Astrocyte of the spinal cord (primary cell): ENCODE data around the gene TYRP1.

ENCODE experiments used
- DNase-seq: peaks from one replicate; pipeline ENCODE4 v3.0.0; 2011; ENCODE audit warnings: low read depth, low spot score
- H3K4me3 ChIP-seq: 2 replicates; pipeline ENCODE4 v1.5.1; 2011; ENCODE audit warnings: low read depth, mild to moderate bottlenecking, low read length, moderate library complexity
- in situ Hi-C: cut with HindIII; loops from 2 replicates; pipeline ENCODE4 v1.10.0; 2017; ENCODE audit warnings: low sequenced_read_pairs
- TF ChIP-seq, protein P1 (sequence below): IDR thresholded peaks from 2 replicates; pipeline ENCODE4 v1.5.1; 2012; ENCODE audit warnings: low read depth, mild to moderate bottlenecking, low read length, inconsistent platforms

Gene TYRP1

DNA sequence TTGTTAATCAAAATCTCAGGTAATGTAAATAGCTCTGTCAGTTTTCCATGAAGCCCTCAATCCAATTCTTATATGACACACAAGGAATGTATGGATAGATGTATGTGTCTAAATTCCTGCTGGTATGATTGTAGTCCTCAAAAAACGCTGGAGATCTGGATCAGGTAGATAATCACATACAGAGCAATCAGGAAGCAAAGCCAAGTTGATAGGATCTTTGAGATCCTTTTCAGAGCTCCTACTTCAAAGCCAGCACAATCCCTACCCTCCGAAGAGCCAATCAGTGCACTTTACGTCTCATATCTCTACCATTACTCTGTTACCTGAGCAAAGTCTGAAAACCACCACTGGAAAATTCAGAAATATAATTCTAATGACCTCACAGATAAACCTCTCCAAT, 27.4 kb downstream of the TYRP1 start:
- in situ Hi-C loops: no loop called here
- no peak overlapping the region for H3K4me3 ChIP-seq
- no peak for DNase-seq
- TF ChIP-seq, protein P1, sequence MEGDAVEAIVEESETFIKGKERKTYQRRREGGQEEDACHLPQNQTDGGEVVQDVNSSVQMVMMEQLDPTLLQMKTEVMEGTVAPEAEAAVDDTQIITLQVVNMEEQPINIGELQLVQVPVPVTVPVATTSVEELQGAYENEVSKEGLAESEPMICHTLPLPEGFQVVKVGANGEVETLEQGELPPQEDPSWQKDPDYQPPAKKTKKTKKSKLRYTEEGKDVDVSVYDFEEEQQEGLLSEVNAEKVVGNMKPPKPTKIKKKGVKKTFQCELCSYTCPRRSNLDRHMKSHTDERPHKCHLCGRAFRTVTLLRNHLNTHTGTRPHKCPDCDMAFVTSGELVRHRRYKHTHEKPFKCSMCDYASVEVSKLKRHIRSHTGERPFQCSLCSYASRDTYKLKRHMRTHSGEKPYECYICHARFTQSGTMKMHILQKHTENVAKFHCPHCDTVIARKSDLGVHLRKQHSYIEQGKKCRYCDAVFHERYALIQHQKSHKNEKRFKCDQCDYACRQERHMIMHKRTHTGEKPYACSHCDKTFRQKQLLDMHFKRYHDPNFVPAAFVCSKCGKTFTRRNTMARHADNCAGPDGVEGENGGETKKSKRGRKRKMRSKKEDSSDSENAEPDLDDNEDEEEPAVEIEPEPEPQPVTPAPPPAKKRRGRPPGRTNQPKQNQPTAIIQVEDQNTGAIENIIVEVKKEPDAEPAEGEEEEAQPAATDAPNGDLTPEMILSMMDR: no peak

DNA sequence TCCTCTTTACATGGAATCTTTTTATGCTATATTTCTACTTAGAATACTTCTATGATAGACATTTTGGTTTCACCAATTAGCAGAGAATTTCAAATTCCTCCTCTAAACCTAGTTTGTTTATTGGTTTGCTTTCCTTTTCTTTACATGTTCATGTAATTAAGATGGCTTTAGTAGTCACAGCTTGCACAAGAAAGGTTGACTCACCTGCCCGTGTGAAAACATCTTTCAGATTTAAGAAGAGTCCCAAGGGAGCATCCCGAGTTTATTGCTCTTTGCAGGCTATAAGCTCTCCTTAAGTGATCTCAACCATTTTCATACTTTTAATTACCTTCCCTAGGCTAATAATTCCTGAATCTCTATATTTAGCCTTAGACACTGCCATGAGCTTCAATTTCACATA, 28.9 kb downstream of the TYRP1 start:
- DNase-seq: no peak
- no peak overlapping the region for H3K4me3 ChIP-seq
- in situ Hi-C loops: no loop called here
- TF ChIP-seq, protein P1: no peak

DNA sequence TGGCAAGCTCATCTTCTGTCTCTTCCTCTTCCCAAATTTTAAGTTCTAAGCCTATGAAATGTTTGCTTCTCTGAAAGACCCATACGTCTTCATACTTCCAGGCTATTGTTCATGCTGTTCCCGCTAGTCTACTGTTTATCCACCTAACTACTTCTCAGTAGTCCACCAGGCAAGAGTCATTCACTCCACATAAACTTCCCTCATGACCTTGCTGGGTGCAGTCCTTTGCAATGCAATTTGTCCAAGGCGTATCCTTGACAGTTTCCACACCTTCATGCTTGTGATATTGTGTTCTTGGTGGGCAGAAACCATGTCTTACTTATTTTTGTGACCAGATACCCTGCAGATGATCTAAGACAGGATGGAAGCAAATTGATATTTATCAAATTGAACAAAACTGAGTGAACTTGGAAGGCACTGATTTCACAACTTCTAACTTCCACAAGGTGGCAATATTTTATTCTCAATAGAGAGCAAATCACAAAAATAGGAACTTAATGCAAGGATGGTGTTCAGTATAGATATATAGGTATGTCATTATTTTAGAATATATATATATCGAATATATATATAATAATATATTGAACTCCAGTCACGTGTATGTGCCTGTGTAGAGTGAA, 30.3 kb downstream of the TYRP1 start:
- TF ChIP-seq, protein P1: peak; percentile 46
- in situ Hi-C loops: no loop called here
- no peak overlapping the region for H3K4me3 ChIP-seq
- DNase-seq: peak; percentile 50

DNA sequence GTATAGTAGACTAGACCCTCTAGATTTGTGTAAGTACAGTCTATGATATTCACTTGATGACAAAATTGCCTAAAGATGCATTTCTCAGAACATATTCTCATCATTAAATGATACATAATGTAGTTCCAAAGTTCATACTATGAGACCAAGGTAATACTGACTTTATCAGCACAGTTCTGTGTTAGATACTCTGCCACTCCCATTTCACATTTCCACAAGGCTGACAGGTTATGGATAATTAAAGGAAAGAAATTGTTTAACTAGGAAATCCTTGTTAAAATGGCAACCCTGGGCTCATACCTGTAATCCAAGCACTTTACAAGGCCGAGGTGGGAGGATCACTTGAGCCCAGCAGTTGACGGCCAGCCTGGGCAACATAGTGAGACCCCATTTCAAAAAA, 33.6 kb downstream of the TYRP1 start:
- DNase-seq: no peak
- in situ Hi-C loops: no loop called here
- no peak overlapping the region for H3K4me3 ChIP-seq
- TF ChIP-seq, protein P1: no peak

DNA sequence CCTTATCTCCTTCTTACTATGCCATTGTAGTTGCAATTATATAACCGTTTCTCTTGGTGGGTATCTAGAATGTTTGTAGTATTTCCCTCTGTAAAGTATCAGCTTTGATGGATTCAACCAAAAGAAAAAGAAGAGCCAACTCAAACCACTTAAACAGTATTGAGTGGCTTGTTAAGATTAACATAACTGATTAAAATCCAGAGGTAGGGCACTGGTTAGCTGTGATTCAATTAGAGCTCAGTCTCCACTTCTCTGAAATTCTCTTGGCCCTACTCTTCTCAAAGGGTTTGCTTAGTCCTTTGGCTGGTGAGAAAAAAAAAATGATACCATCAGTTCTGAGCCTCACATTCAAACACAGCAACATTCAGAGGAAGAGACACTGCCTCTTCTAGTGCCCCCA, 37.0 kb downstream of the TYRP1 start:
- no peak overlapping the region for H3K4me3 ChIP-seq
- in situ Hi-C loops: no loop called here
- no peak for DNase-seq
- TF ChIP-seq, protein P1: no peak

DNA sequence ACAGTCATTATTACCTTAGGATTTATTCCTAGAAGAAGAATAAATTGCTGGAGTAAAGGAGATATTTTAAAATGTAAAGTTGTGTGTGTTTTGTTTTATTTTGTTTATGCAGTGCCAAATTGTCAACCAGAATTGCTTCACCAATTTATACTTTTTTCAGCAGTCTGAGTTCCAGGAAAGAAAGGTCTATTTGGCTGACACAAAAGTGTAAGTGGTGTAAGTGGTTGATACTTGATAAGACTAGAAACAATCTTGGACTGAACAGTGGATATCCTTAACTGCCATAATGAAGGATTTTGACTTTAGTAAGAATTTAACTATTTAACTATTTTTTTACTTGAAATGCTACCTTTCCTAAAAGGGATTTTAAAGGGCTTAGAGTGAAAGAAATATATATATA, 37.7 kb downstream of the TYRP1 start:
- no peak overlapping the region for H3K4me3 ChIP-seq
- DNase-seq: no peak
- in situ Hi-C loops: no loop called here
- TF ChIP-seq, protein P1: no peak
